Natural killer cell (primary cell): ENCODE data around the gene POLR2I. TPM values are rescaled to one million over a fixed set of nuclear protein-coding genes. Genes with fewer than 3 reads are reported as not detected.
A peak's percentile ranks its signal among the peaks of the same experiment; 100 is the strongest.

ENCODE experiments used
- ATAC-seq, 3 donors: fragments of 150-1000 bp in 2 of 3; fragments of 200-7000 bp in 1 of 3; cut with Tn5 transposase; 1 replicate in 1 of 3; 2 replicates in 2 of 3; pipeline ENCODE4 v1.10.0; 2021; ENCODE audit warnings: mild to moderate bottlenecking in 2 of 3, moderate library complexity in 2 of 3
- DNase-seq, 2 donors: peaks; one replicate each; pipeline versions ENCODE4 v3.0.0 to v3.0.0-alpha.2; 2013 to 2021; ENCODE audit warnings: mixed read lengths in 1 of 2
- H3K27ac ChIP-seq: one replicate; pipeline ENCODE4 v1.5.1; 2013; ENCODE audit warnings: mild to moderate bottlenecking, low read length
- H3K27me3 ChIP-seq: one replicate; pipeline ENCODE4 v1.6.1; 2013; ENCODE audit warnings: low read length; ENCODE audit not compliant: control insufficient read depth, insufficient read depth
- H3K36me3 ChIP-seq: one replicate; pipeline ENCODE4 v1.6.1; 2013; ENCODE audit warnings: low read length; ENCODE audit not compliant: control insufficient read depth, insufficient read depth
- H3K4me1 ChIP-seq: one replicate; pipeline ENCODE4 v1.6.1; 2013; ENCODE audit warnings: low read length; ENCODE audit not compliant: control insufficient read depth, insufficient read depth
- H3K4me3 ChIP-seq: one replicate; pipeline ENCODE4 v1.5.1; 2013; ENCODE audit warnings: low read length
- H3K9me3 ChIP-seq: one replicate; pipeline ENCODE4 v1.6.1; 2013; ENCODE audit warnings: low read length; ENCODE audit not compliant: control insufficient read depth, insufficient read depth
- H3K27ac Mint-ChIP-seq, 2 donors: one replicate each; pipeline ENCODE4 v1.8.0; 2022; ENCODE audit warnings: mild to moderate bottlenecking in 2 of 2, mixed read lengths in 2 of 2, moderate library complexity in 1 of 2
- H3K27me3 Mint-ChIP-seq, 2 donors: one replicate each; pipeline ENCODE4 v1.8.0; 2022; ENCODE audit warnings: low read depth in 2 of 2, mixed read lengths in 2 of 2
- H3K36me3 Mint-ChIP-seq: one replicate; pipeline ENCODE4 v1.8.0; 2022; ENCODE audit warnings: mixed read lengths
- H3K4me1 Mint-ChIP-seq, 2 donors: one replicate each; pipeline ENCODE4 v1.8.0; 2022; ENCODE audit warnings: mixed read lengths in 2 of 2
- H3K4me3 Mint-ChIP-seq: one replicate; pipeline ENCODE4 v1.8.0; 2022; ENCODE audit warnings: mild to moderate bottlenecking, moderate library complexity, mixed read lengths
- H3K9me3 Mint-ChIP-seq, 2 donors: one replicate each; pipeline ENCODE4 v1.8.0; 2022; ENCODE audit warnings: mixed read lengths in 2 of 2
- WGBS: methylation state at CpG from one replicate; pipeline ENCODE4 v1.1.7; 2013; ENCODE audit warnings: missing lambda C conversion rate; ENCODE audit not compliant: insufficient coverage; 5-methylcytosine and 5-hydroxymethylcytosine counted together
- intact Hi-C: fragments of 100-400 bp; cut with micrococcal nuclease; formaldehyde crosslinking; loops from one replicate; pipeline ENCODE4 v1.14.2; 2022
- total RNA-seq, 4 donors: library from RNA; stranded (reverse); fragments of 120-200 nt in 1 of 4; gene quantifications; one replicate each; pipeline versions ENCODE4 v1.2.3 to v1.2.4, GENCODE V29; 2013 to 2022
- TF ChIP-seq, protein P1 (sequence below): fragments of 200-600 bp; IDR thresholded peaks from one replicate; pipeline ENCODE4 v1.8.0; 2022; ENCODE audit warnings: antibody characterized with exemption

POLR2I gene
- total RNA-seq, 3 donors from 2014 or later (not counting 1 experiment from before 2014, with no cell fraction given): 26.6 to 33.4 (median 31.8) TPM

- no peaks in the 10 kb centered on the region for H3K9me3 Mint-ChIP-seq
- no peak overlapping the region for H3K4me3 Mint-ChIP-seq
- no peaks in the 10 kb centered on the region for H3K36me3 Mint-ChIP-seq
- no peak overlapping the region for H3K4me3 ChIP-seq
- ATAC-seq: no peak
- TF ChIP-seq, protein P1, sequence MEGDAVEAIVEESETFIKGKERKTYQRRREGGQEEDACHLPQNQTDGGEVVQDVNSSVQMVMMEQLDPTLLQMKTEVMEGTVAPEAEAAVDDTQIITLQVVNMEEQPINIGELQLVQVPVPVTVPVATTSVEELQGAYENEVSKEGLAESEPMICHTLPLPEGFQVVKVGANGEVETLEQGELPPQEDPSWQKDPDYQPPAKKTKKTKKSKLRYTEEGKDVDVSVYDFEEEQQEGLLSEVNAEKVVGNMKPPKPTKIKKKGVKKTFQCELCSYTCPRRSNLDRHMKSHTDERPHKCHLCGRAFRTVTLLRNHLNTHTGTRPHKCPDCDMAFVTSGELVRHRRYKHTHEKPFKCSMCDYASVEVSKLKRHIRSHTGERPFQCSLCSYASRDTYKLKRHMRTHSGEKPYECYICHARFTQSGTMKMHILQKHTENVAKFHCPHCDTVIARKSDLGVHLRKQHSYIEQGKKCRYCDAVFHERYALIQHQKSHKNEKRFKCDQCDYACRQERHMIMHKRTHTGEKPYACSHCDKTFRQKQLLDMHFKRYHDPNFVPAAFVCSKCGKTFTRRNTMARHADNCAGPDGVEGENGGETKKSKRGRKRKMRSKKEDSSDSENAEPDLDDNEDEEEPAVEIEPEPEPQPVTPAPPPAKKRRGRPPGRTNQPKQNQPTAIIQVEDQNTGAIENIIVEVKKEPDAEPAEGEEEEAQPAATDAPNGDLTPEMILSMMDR: no peak
- no peak overlapping the region for H3K27ac Mint-ChIP-seq
- H3K27ac ChIP-seq: no peak overlapping the region
- no peaks in the 10 kb centered on the region for H3K27me3 Mint-ChIP-seq
- no peaks in the 10 kb centered on the region for H3K27me3 ChIP-seq
- H3K36me3 ChIP-seq: peaks cover 14% of the 10 kb centered on the region
- 91% methylated on average over 13 of the region's 13 CpGs for WGBS
- no peak for DNase-seq
- intact Hi-C loops: loop anchor here (10.0 kb wide), 1 partner anchor 116 kb away; the partner anchor contains the start of gene SDHAF1
- H3K4me1 ChIP-seq: peaks cover 22% of the 10 kb centered on the region
- peaks cover 21 to 34% of the 10 kb centered on the region in 2 donors for H3K4me1 Mint-ChIP-seq
- no peaks in the 10 kb centered on the region for H3K9me3 ChIP-seq
These were observed 3.5 kb downstream of the POLR2I start for GRCh38 chr19:36111200-36111539.

GRCh38 chr19:36110487-36111199 is 4.0 kb downstream of the POLR2I start, which contains the start of gene OVOL3:
Gene OVOL3, plus strand, starts transcription at chr19:36111143. Its CDS starts 60 bp downstream, at chr19:36111203.
- TF ChIP-seq, protein P1: no peak
- H3K27me3 Mint-ChIP-seq: no peaks in the 10 kb centered on the region
- H3K4me1 ChIP-seq: peaks cover 17% of the 10 kb centered on the region
- H3K4me1 Mint-ChIP-seq: peaks cover 18 to 29% of the 10 kb centered on the region in 2 donors
- peak within 1 kb of the TSS in 1 of 2 donors; percentile 16 for H3K27ac Mint-ChIP-seq
- no peaks in the 10 kb centered on the region for H3K36me3 Mint-ChIP-seq
- ATAC-seq: no peak
- intact Hi-C loops: loop anchor here (10.0 kb wide), 1 partner anchor 116 kb away; the partner anchor contains the start of gene SDHAF1
- H3K4me3 Mint-ChIP-seq: peak within 1 kb of the TSS; percentile 58
- DNase-seq: no peak
- H3K36me3 ChIP-seq: peaks cover 14% of the 10 kb centered on the region
- 86% methylated on average over 1 of the region's 1 CpG for WGBS
- H3K27ac ChIP-seq: no peak within 1 kb of the TSS
- no peak within 1 kb of the TSS for H3K4me3 ChIP-seq
- H3K9me3 ChIP-seq: no peaks in the 10 kb centered on the region
- no peaks in the 10 kb centered on the region for H3K9me3 Mint-ChIP-seq
- H3K27me3 ChIP-seq: no peaks in the 10 kb centered on the region

GRCh38 chr19:36108684-36109083 is 6.0 kb downstream of the POLR2I start:
- no peaks in the 10 kb centered on the region for H3K36me3 Mint-ChIP-seq
- intact Hi-C loops: no loop called here
- 100% methylated on average over 3 of the region's 3 CpGs for whole genome bisulfite sequencing

More at GRCh38 chr19:36108684-36109083, 6.0 kb downstream of the POLR2I start:
- peaks cover 7% of the 10 kb centered on the region for H3K4me1 ChIP-seq
- DNase-seq (no peak), ATAC-seq (no peak)
- H3K27ac ChIP-seq: no peak overlapping the region
- H3K36me3 ChIP-seq: peaks cover 14% of the 10 kb centered on the region
- no peaks in the 10 kb centered on the region for H3K27me3 ChIP-seq
- H3K4me3 ChIP-seq: no peak overlapping the region
- no peaks in the 10 kb centered on the region for H3K9me3 ChIP-seq
- TF ChIP-seq, protein P1: no peak
- Mint-ChIP-seq H3K4me3 (no peak overlapping the region), H3K4me1 (peaks cover 9 to 10% of the 10 kb centered on the region in 2 donors), H3K27ac (no peak overlapping the region), H3K27me3 (no peaks in the 10 kb centered on the region), H3K9me3 (no peaks in the 10 kb centered on the region)
